ENCODE data around the gene BMERB1. TPM values are rescaled to one million over a fixed set of nuclear protein-coding genes. Genes with fewer than 3 reads are reported as not detected.
A peak's percentile ranks its signal among the peaks of the same experiment; 100 is the strongest.

Gene BMERB1
- total and polyA plus RNA-seq, 9 of the 15 experiments (the other 6 are each of a cell fraction or from before 2014, with no cell fraction given), result 0.29 to 2.9 (median 0.94) TPM

- peak; percentile 28; the same call in 1 of the 2 replicates for TF ChIP-seq ZBTB26 (CRISPR knock-in tag; IDR thresholded peaks at IDR 0.05)
- TF ChIP-seq MLLT1 (IDR thresholded peaks at IDR 0.05), result 0 out of 4 replicates have a peak, but pooled peaks of 1 of the 2 experiments have one; percentile 37
- TF ChIP-seq NFRKB (IDR thresholded peaks at IDR 0.05; ENCODE audit: low read depth), result no peak
- 0 out of 2 replicates have a peak, but pooled peaks have one; percentile 24 for TF ChIP-seq LARP7 (IDR thresholded peaks at IDR 0.05)
- peak; percentile 48 for TF ChIP-seq ARHGAP35 (IDR thresholded peaks at IDR 0.05; ENCODE audit: partially characterized antibody)
- TF ChIP-seq TRIM24 (IDR thresholded peaks at IDR 0.05), result peak; percentile 79 to 83
Observed at GRCh38 chr16:15495898-15496297, 61.5 kb downstream of the BMERB1 start (continued).

GRCh38 chr16:15498427-15499175 is 64.2 kb downstream of the BMERB1 start:
- DNase-seq (ENCODE audit: extremely low read depth in 1 of 4, low spot score in 3 of 4) (no peak), FAIRE-seq (no peak), ATAC-seq (peak; percentile 56)
- intact Hi-C loops (cut with micrococcal nuclease), result no loop called here
- H4K20me1 ChIP-seq (replicated peaks; ENCODE audit: control insufficient read depth, insufficient read depth, low read length), result no peaks in the 10 kb centered on the region
- 7% methylated on average over 2 of the region's 2 CpGs for WGBS (ENCODE audit: insufficient coverage, low coverage, missing lambda C conversion rate)
- ChIA-PET CTCF (ENCODE audit: low intra/inter-chr PET ratio) (no interaction called here), POLR2A (interaction anchor here (0.6 to 1.0 kb wide), 2 partner anchors 10 to 62 kb away, joined by 3 read pairs; no protein-coding TSS in a partner anchor)
- H3K36me3 ChIP-seq (ENCODE audit: control insufficient read depth, insufficient read depth, low read length), result no peaks in the 10 kb centered on the region
- H3K79me2 ChIP-seq (ENCODE audit: control insufficient read depth, insufficient read depth, low read length), result no peaks in the 10 kb centered on the region
- H3K27me3 ChIP-seq (ENCODE audit: control insufficient read depth in 2 of 2, insufficient read depth in 2 of 2, low read length in 2 of 2), result no peaks in the 10 kb centered on the region; a peak in 1 of 5 replicates
- no peak overlapping the region for H3K27ac ChIP-seq (ENCODE audit: extremely low read depth, low read depth, low read length)
- H3K4me3 ChIP-seq, result no peak overlapping the region
- in situ Hi-C loops (cut with MboI), result no loop called here
- H3K4me2 ChIP-seq (ENCODE audit: insufficient read depth, low read length), result no peak overlapping the region
- no peaks in the 10 kb centered on the region; the same call in 1 of the 2 replicates for H3K9me3 ChIP-seq (replicated peaks; ENCODE audit: control insufficient read depth, insufficient read depth, low read depth, low read length)
- H2AFZ ChIP-seq (ENCODE audit: low read depth, low read length), result no peak overlapping the region
- H3K9ac ChIP-seq (ENCODE audit: insufficient read depth in 1 of 2, low read depth in 2 of 2, low read length in 2 of 2), result no peak overlapping the region
- H3K4me1 ChIP-seq (replicated peaks in 1 of 2; ENCODE audit: control insufficient read depth in 2 of 2, insufficient read depth in 2 of 2, low read length in 2 of 2), result peaks cover 0 to 12% of the 10 kb centered on the region in 2 experiments; a peak in 3 of 5 replicates
- no peaks in the 10 kb centered on the region for H3K9me1 ChIP-seq (ENCODE audit: control insufficient read depth, insufficient read depth, low read length)
- no TSS peak for BruUV-seq (replicated peaks)
- TF ChIP-seq HNRNPLL (IDR thresholded peaks at IDR 0.05; ENCODE audit: low read depth, low read length, poor library complexity, severe bottlenecking), result no peak
- 0 out of 2 replicates have a peak, but pooled peaks have one; percentile 36 for TF ChIP-seq OTX1 (CRISPR knock-in tag; IDR thresholded peaks at IDR 0.05)
- TF ChIP-seq ZKSCAN1 (IDR thresholded peaks at IDR 0.05; ENCODE audit: low read depth, low read length), result no peak
- TF ChIP-seq EP400 (IDR thresholded peaks at IDR 0.05), result 0 out of 2 replicates have a peak, but pooled peaks have one; percentile 18
- no peak for TF ChIP-seq NFATC3 (IDR thresholded peaks at IDR 0.05)
- no peak for TF ChIP-seq ZBTB5 (IDR thresholded peaks at IDR 0.05)
- 0 out of 2 replicates have a peak, but pooled peaks have one; percentile 21 for TF ChIP-seq EHMT2 (IDR thresholded peaks at IDR 0.05)
- no peak for TF ChIP-seq ZNF212 (CRISPR knock-in tag; IDR thresholded peaks at IDR 0.05)
- TF ChIP-seq ZNF140 (CRISPR knock-in tag; IDR thresholded peaks at IDR 0.05), result no peak
- no peak for TF ChIP-seq ZBTB9 (CRISPR knock-in tag; IDR thresholded peaks at IDR 0.05)

All from K562 (cell line).